Measurements from ENCODE around the gene EXOC7. TPM values are rescaled to one million over a fixed set of nuclear protein-coding genes. Genes with fewer than 3 reads are reported as not detected.

Gene EXOC7
- total RNA-seq, 1 experiment from 2014 or later, result 160 TPM

- no peak overlapping the region; the same call in 1 of the 2 replicates for H3K14ac ChIP-seq (ENCODE audit: insufficient read depth, low read length)
- no peak overlapping the region for H3K18ac ChIP-seq (ENCODE audit: insufficient read length, low read depth, low read length)
- TF ChIP-seq, protein P1, sequence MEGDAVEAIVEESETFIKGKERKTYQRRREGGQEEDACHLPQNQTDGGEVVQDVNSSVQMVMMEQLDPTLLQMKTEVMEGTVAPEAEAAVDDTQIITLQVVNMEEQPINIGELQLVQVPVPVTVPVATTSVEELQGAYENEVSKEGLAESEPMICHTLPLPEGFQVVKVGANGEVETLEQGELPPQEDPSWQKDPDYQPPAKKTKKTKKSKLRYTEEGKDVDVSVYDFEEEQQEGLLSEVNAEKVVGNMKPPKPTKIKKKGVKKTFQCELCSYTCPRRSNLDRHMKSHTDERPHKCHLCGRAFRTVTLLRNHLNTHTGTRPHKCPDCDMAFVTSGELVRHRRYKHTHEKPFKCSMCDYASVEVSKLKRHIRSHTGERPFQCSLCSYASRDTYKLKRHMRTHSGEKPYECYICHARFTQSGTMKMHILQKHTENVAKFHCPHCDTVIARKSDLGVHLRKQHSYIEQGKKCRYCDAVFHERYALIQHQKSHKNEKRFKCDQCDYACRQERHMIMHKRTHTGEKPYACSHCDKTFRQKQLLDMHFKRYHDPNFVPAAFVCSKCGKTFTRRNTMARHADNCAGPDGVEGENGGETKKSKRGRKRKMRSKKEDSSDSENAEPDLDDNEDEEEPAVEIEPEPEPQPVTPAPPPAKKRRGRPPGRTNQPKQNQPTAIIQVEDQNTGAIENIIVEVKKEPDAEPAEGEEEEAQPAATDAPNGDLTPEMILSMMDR (conservative IDR thresholded peaks at IDR 0.05), result no peak
- H3K4me1 ChIP-seq (ENCODE audit: insufficient read depth, low read length), result peaks cover 2% of the 10 kb centered on the region; the same call in 1 of the 2 replicates
- H2BK120ac ChIP-seq (ENCODE audit: low read depth, low read length, poor library complexity, severe bottlenecking), result no peak overlapping the region
- H3K27ac ChIP-seq (ENCODE audit: insufficient read length, low read depth, low read length), result no peak overlapping the region
- H3K9me3 Mint-ChIP-seq, result no peaks in the 10 kb centered on the region
- peaks cover 28 to 37% of the 10 kb centered on the region in 2 experiments for H3K4me1 Mint-ChIP-seq
- no peak overlapping the region for H3K23ac ChIP-seq (ENCODE audit: insufficient read length, low read depth, low read length)
- H4K8ac ChIP-seq (replicated peaks; ENCODE audit: insufficient read length, low read depth, low read length), result no peak overlapping the region
- H2BK15ac ChIP-seq (ENCODE audit: low read depth, low read length), result no peak overlapping the region
- H3K4ac ChIP-seq (ENCODE audit: low read depth, low read length), result no peak overlapping the region
- no peak overlapping the region for H2AK5ac ChIP-seq (ENCODE audit: insufficient read length, low read length)
- DNase-seq, result peak; percentile 62
- no peak overlapping the region for H2BK20ac ChIP-seq (ENCODE audit: low read depth, low read length, poor library complexity, severe bottlenecking)
- no peaks in the 10 kb centered on the region for H3K23me2 ChIP-seq (ENCODE audit: insufficient read length, low read depth, low read length, poor library complexity, severe bottlenecking)
- H3K27me3 ChIP-seq (ENCODE audit: insufficient read depth, low read length), result no peaks in the 10 kb centered on the region
- no peak overlapping the region for H3T11ph ChIP-seq (ENCODE audit: low read length)
- H3K9ac ChIP-seq (ENCODE audit: extremely low read depth, insufficient read length, low read length), result no peak overlapping the region
- H4K20me1 ChIP-seq (ENCODE audit: control insufficient read depth, insufficient read depth, insufficient read length), result no peaks in the 10 kb centered on the region
- no peak overlapping the region for H4K5ac ChIP-seq (ENCODE audit: insufficient read length, low read depth, low read length)
- no peaks in the 10 kb centered on the region; a peak in 2 of 7 replicates for H3K36me3 Mint-ChIP-seq (ENCODE audit: insufficient read depth in 1 of 3, low read depth in 3 of 3)
- H2BK12ac ChIP-seq (ENCODE audit: insufficient read length, low read depth, low read length), result no peak overlapping the region
- H3K4me3 Mint-ChIP-seq, result no peak overlapping the region
- no peak overlapping the region for H2BK5ac ChIP-seq (ENCODE audit: insufficient read length, low read length)
- H3K9me3 ChIP-seq (ENCODE audit: control insufficient read depth, low read depth, low read length), result no peaks in the 10 kb centered on the region
- H3K79me1 ChIP-seq (ENCODE audit: insufficient read depth, low read depth, low read length, poor library complexity, severe bottlenecking), result no peaks in the 10 kb centered on the region
- no peak overlapping the region for H3K27ac Mint-ChIP-seq
- H3K27me3 Mint-ChIP-seq (ENCODE audit: low read depth), result no peaks in the 10 kb centered on the region; the same call in 1 of the 2 replicates
- WGBS (ENCODE audit: extremely low coverage, insufficient read length, low lambda C conversion rate), result no CpG with 5 or more reads among the region's 9 CpGs
- H4K91ac ChIP-seq (ENCODE audit: insufficient read length, low read depth, low read length), result no peak overlapping the region
- H3K4me2 ChIP-seq (ENCODE audit: insufficient read depth, insufficient read length, low read length), result no peak overlapping the region
- no peak overlapping the region for H2AFZ ChIP-seq (ENCODE audit: low read length)
- H3K79me2 ChIP-seq (ENCODE audit: insufficient read depth, low read length), result no peaks in the 10 kb centered on the region
- no peak overlapping the region for H3K56ac ChIP-seq (ENCODE audit: insufficient read length, low read depth, low read length)
Measured at GRCh38 chr17:76153202-76153601, 49.6 kb upstream of the EXOC7 start.
